Endothelial cell of umbilical vein (primary cell): ENCODE data around the gene PTH1R. TPM values are rescaled to one million over a fixed set of nuclear protein-coding genes. Genes with fewer than 3 reads are reported as not detected.

ENCODE experiments used
- BruUV-seq: library from RNA; stranded (reverse); fragments of 400-500 nt; replicated peaks from 2 replicates; lab custom pipeline; 2021; lab: Mats Ljungman, UMichigan
- CTCF ChIA-PET: fragments of 300-600, 350-600 bp; sonication (Branson Sonifier 250); formaldehyde crosslinking; loops from one replicate; lab custom pipeline; 2021; ENCODE audit warnings: antibody characterized with exemption, inconsistent platforms; lab: Charles Lee
- POLR2A ChIA-PET: fragments of 300-600, 350-600 bp; sonication (Branson Sonifier 250); formaldehyde crosslinking; loops from one replicate; lab custom pipeline; 2021; ENCODE audit warnings: antibody characterized with exemption, inconsistent platforms; lab: Charles Lee
- DNase-seq: peaks from one replicate; pipeline ENCODE4 v3.0.0-alpha.2; 2011; ENCODE audit warnings: low read depth, low spot score
- FAIRE-seq: peaks from 2 replicates; lab custom pipeline; 2011; peaks lifted over from hg19 to GRCh38; lab: Jason Lieb, UNC
- H2AFZ ChIP-seq: 2 replicates; pipeline ENCODE4 v1.6.0; 2012; ENCODE audit warnings: low read depth, low read length, control low read depth, inconsistent platforms
- H3K27ac ChIP-seq: 2 replicates; pipeline ENCODE4 v1.5.1; 2011; ENCODE audit warnings: low read depth, mild to moderate bottlenecking, control low read depth, low read length, moderate library complexity; ENCODE audit not compliant: insufficient read depth
- H3K27me3 ChIP-seq, 2 experiments: 2 replicates each; pipeline versions ENCODE4 v1.6.0 to v1.6.1; 2011; ENCODE audit warnings: low read length in 2 of 2, mixed read lengths in 1 of 2; ENCODE audit not compliant: control insufficient read depth in 2 of 2, insufficient read depth in 2 of 2
- H3K36me3 ChIP-seq, 2 experiments: 2 replicates in 1 of 2; 3 replicates in 1 of 2; pipeline ENCODE4 v1.5.1; 2011; ENCODE audit warnings: low read length in 2 of 2, mild to moderate bottlenecking in 1 of 2, moderate library complexity in 1 of 2; ENCODE audit not compliant: control insufficient read depth in 2 of 2, insufficient read depth in 2 of 2; ENCODE audit errors: extremely low read depth in 1 of 2
- H3K4me1 ChIP-seq: 3 replicates; pipeline ENCODE4 v1.5.1; 2011; ENCODE audit warnings: mild to moderate bottlenecking, low read length; ENCODE audit not compliant: control insufficient read depth, insufficient read depth; ENCODE audit errors: extremely low read depth
- H3K4me2 ChIP-seq: 2 replicates; pipeline ENCODE4 v1.6.1; 2011; ENCODE audit warnings: low read length, control low read depth, mixed read lengths; ENCODE audit not compliant: insufficient read depth
- H3K4me3 ChIP-seq, 3 experiments: fragments of 200-600 bp in 1 of 3; sonication (generic), shearing (Covaris generic) in 1 of 3; replicated peaks in 1 of 3; 2 replicates each; pipeline ENCODE4 v1.5.1; 2011 to 2016; ENCODE audit warnings: control low read depth in 3 of 3, low read length in 3 of 3, mild to moderate bottlenecking in 2 of 3, inconsistent platforms in 1 of 3, low read depth in 1 of 3, moderate library complexity in 1 of 3; ENCODE audit not compliant: insufficient read depth in 1 of 3
- H3K79me2 ChIP-seq: 2 replicates; pipeline ENCODE4 v1.6.0; 2012; ENCODE audit warnings: low read length, inconsistent platforms; ENCODE audit not compliant: control insufficient read depth, insufficient read depth
- H3K9ac ChIP-seq: replicated peaks from 2 replicates; pipeline ENCODE3; 2011; ENCODE audit warnings: low read length, control low read depth; ENCODE audit not compliant: insufficient read depth; ENCODE audit errors: extremely low read depth
- H3K9me1 ChIP-seq: replicated peaks from 3 replicates; pipeline ENCODE4 v1.6.0; 2011; ENCODE audit warnings: mild to moderate bottlenecking, low read length; ENCODE audit not compliant: control insufficient read depth, insufficient read depth; ENCODE audit errors: extremely low read depth
- H3K9me3 ChIP-seq: replicated peaks from 2 replicates; pipeline ENCODE4 v1.5.1; 2012; ENCODE audit warnings: low read length, inconsistent platforms; ENCODE audit not compliant: control insufficient read depth, insufficient read depth
- H4K20me1 ChIP-seq: replicated peaks from 2 replicates; pipeline ENCODE3; 2011; ENCODE audit warnings: mild to moderate bottlenecking, low read length; ENCODE audit not compliant: control insufficient read depth, insufficient read depth; ENCODE audit errors: extremely low read depth
- CTCF ChIP-seq, 2 donors: IDR thresholded peaks; 1 replicate in 1 of 2; 2 replicates in 1 of 2; pipeline ENCODE4 v1.5.1; 2011; ENCODE audit warnings: low read length in 2 of 2, mild to moderate bottlenecking in 2 of 2, moderate library complexity in 2 of 2, control low read depth in 1 of 2, inconsistent platforms in 1 of 2, low read depth in 1 of 2; ENCODE audit not compliant: insufficient read depth in 1 of 2; ENCODE audit errors: extremely low read depth in 1 of 2
- EZH2 ChIP-seq: IDR thresholded peaks from 2 replicates; pipeline ENCODE4 v1.6.1; 2012; ENCODE audit warnings: borderline replicate concordance, low read depth, mild to moderate bottlenecking, moderate library complexity, low read length, inconsistent platforms; ENCODE audit not compliant: severe bottlenecking
- FOS ChIP-seq: IDR thresholded peaks from 2 replicates; pipeline ENCODE4 v1.6.1; 2011; ENCODE audit warnings: mild to moderate bottlenecking, low read length, moderate library complexity, borderline replicate concordance; ENCODE audit not compliant: insufficient read depth
- GATA2 ChIP-seq: IDR thresholded peaks from 2 replicates; pipeline ENCODE4 v1.7.0; 2011; ENCODE audit warnings: low read depth, mild to moderate bottlenecking, moderate library complexity, mixed read lengths, low read length; ENCODE audit not compliant: insufficient read length, insufficient read depth
- JUN ChIP-seq: IDR thresholded peaks from 2 replicates; pipeline ENCODE4 v1.6.1; 2011; ENCODE audit warnings: borderline replicate concordance, low read depth; ENCODE audit not compliant: insufficient read length, insufficient read depth
- MAX ChIP-seq: IDR thresholded peaks from 2 replicates; pipeline ENCODE4 v1.6.1; 2011; ENCODE audit not compliant: insufficient read depth, insufficient read length
- MYC ChIP-seq: IDR thresholded peaks from one replicate; pipeline ENCODE4 v1.6.1; 2011; ENCODE audit warnings: mild to moderate bottlenecking, low read depth, low read length
- POLR2A ChIP-seq: IDR thresholded peaks from 2 replicates; pipeline ENCODE4 v1.6.1; 2012; ENCODE audit warnings: low read depth, mild to moderate bottlenecking, control low read depth, low read length
- POLR2AphosphoS5 ChIP-seq: IDR thresholded peaks from 2 replicates; pipeline ENCODE4 v1.6.1; 2012; ENCODE audit warnings: low read depth, mild to moderate bottlenecking, control low read depth, low read length, moderate library complexity; ENCODE audit not compliant: insufficient read depth
- dilution Hi-C: fragments of 300-500 bp; cut with MboI; formaldehyde crosslinking; loops from one replicate; pipeline ENCODE4 v1.15.0; 2019; ENCODE audit warnings: low sequenced_read_pairs; ENCODE audit not compliant: extremely low pct_ligation_motif_present
- intact Hi-C: fragments of 100-400 bp; cut with micrococcal nuclease; formaldehyde crosslinking; loops from one replicate; pipeline ENCODE4 v1.10.0; 2022
- polyA plus RNA-seq, 4 experiments: library from polyadenylated mRNA; depleted of rRNA in 3 of 4; stranded (reverse) in 3 of 4; unstranded in 1 of 4; fragments of >200 nt; gene quantifications; 2 replicates each; pipeline versions ENCODE4 v1.2.1 to v1.2.3, GENCODE V29; 2011 to 2012; ENCODE audit warnings: missing spikeins in 1 of 4
- total RNA-seq: library from RNA; stranded (reverse); gene quantifications from 2 replicates; pipeline ENCODE4 v1.2.3, GENCODE V29; 2021

Gene PTH1R
- total and polyA plus RNA-seq, 2 donors (not counting 3 experiments of a cell fraction or from before 2014, with no cell fraction given): 0.08 to 0.46 TPM

GRCh38 chr3:46865031-46865507 is 12.5 kb upstream of the PTH1R start:
- TF ChIP-seq FOS: no peak
- TF ChIP-seq POLR2AphosphoS5: no peak
- no peak for TF ChIP-seq CTCF (IDR thresholded peaks at IDR 0.05; ENCODE audit: extremely low read depth in 1 of 2, insufficient read depth in 1 of 2, low read depth in 1 of 2, low read length in 2 of 2)
- no peak for TF ChIP-seq POLR2A
- TF ChIP-seq MAX: no peak
- TF ChIP-seq GATA2: no peak
- TF ChIP-seq JUN: no peak
- no peak for TF ChIP-seq EZH2
- no peak for TF ChIP-seq MYC
- H3K27me3 ChIP-seq: no peaks in the 10 kb centered on the region
- no peaks in the 10 kb centered on the region for H4K20me1 ChIP-seq
- no peaks in the 10 kb centered on the region for H3K4me1 ChIP-seq
- no peak overlapping the region for H3K4me3 ChIP-seq
- DNase-seq (no peak), FAIRE-seq (no peak)
- no peak overlapping the region for H3K27ac ChIP-seq
- BruUV-seq: no TSS peak
- no peaks in the 10 kb centered on the region for H3K36me3 ChIP-seq
- intact Hi-C loops (loop anchor here (5.0 kb wide), 1 partner anchor 507 kb away; no protein-coding TSS in a partner anchor), dilution Hi-C loops (no loop called here)
- no peak overlapping the region for H2AFZ ChIP-seq
- H3K79me2 ChIP-seq: no peaks in the 10 kb centered on the region
- H3K4me2 ChIP-seq: no peak overlapping the region
- no peaks in the 10 kb centered on the region for H3K9me3 ChIP-seq
- no peaks in the 10 kb centered on the region for H3K9me1 ChIP-seq
- ChIA-PET CTCF (interaction anchor here (0.9 to 4.2 kb wide), 4 partner anchors 17 to 44 kb away, joined by 4 to 55 read pairs (median 18); no protein-coding TSS in a partner anchor), POLR2A (no interaction called here)
- H3K9ac ChIP-seq: no peak overlapping the region
